OCI-LY7 (cell line): Measurements from ENCODE around the gene IDUA.

Experiments
- CTCF ChIP-seq: fragments of 200-600 bp; sonication (generic); conservative IDR thresholded peaks from 2 replicates; pipeline ENCODE4 v1.5.1; 2014; ENCODE audit warnings: mild to moderate bottlenecking, antibody characterized with exemption, low read length, moderate library complexity, mixed read lengths
- EZH2phosphoT487 ChIP-seq: fragments of 200-600 bp; sonication (generic); IDR thresholded peaks from 2 replicates; pipeline ENCODE4 v1.6.1; 2018; ENCODE audit warnings: low read depth, borderline replicate concordance, mild to moderate bottlenecking, mixed run types, antibody characterized with exemption, low read length, moderate library complexity, mixed read lengths

- TF ChIP-seq CTCF (no peak), EZH2phosphoT487 (no peak)
Measured at GRCh38 chr4:1043651-1044468, 57.0 kb downstream of the IDUA start.
